Hepatocyte (in vitro differentiated cells): Measurements from ENCODE around the gene IGFBP7. TPM values are rescaled to one million over a fixed set of nuclear protein-coding genes. Genes with fewer than 3 reads are reported as not detected.

Source experiments
- DNase-seq: peaks from one replicate; pipeline ENCODE4 v3.0.0-alpha.2; 2016; ENCODE audit warnings: low spot score
- H2AFZ ChIP-seq: fragments of 200-600 bp; sonication (generic); 2 replicates; pipeline ENCODE4 v1.6.0; 2016; ENCODE audit warnings: antibody characterized with exemption, mild to moderate bottlenecking
- H3K27ac ChIP-seq: fragments of 200-600 bp; sonication (generic); 2 replicates; pipeline ENCODE4 v1.5.1; 2016; ENCODE audit warnings: mild to moderate bottlenecking
- H3K27me3 ChIP-seq: fragments of 200-600 bp; sonication (generic); 2 replicates; pipeline ENCODE4 v1.6.1; 2016
- H3K36me3 ChIP-seq: fragments of 200-600 bp; sonication (generic); replicated peaks from 2 replicates; pipeline ENCODE4 v1.5.1; 2016; ENCODE audit warnings: low read depth; ENCODE audit not compliant: insufficient read depth
- H3K4me1 ChIP-seq: fragments of 200-600 bp; sonication (generic); 2 replicates; pipeline ENCODE4 v1.5.1; 2016; ENCODE audit warnings: mild to moderate bottlenecking, moderate library complexity; ENCODE audit not compliant: insufficient read depth
- H3K4me2 ChIP-seq: fragments of 200-600 bp; sonication (generic); 2 replicates; pipeline ENCODE4 v1.6.0; 2016
- H3K4me3 ChIP-seq: fragments of 200-600 bp; sonication (generic); 2 replicates; pipeline ENCODE4 v1.5.1; 2016; ENCODE audit warnings: mild to moderate bottlenecking
- H3K79me2 ChIP-seq: fragments of 200-600 bp; sonication (generic); 2 replicates; pipeline ENCODE4 v1.6.0; 2017; ENCODE audit warnings: mild to moderate bottlenecking
- H3K9me2 ChIP-seq: fragments of 200-600 bp; sonication (generic); replicated peaks from 2 replicates; pipeline ENCODE4 v1.6.0; 2017; ENCODE audit warnings: mild to moderate bottlenecking; ENCODE audit not compliant: insufficient read depth
- H3K9me3 ChIP-seq: fragments of 200-600 bp; sonication (generic); 2 replicates; pipeline ENCODE4 v1.5.1; 2016; ENCODE audit warnings: low read depth, mild to moderate bottlenecking
- H4K20me1 ChIP-seq: fragments of 200-600 bp; sonication (generic); 2 replicates; pipeline ENCODE4 v1.6.0; 2016; ENCODE audit warnings: mild to moderate bottlenecking; ENCODE audit not compliant: insufficient read depth, poor library complexity, severe bottlenecking
- EZH2 ChIP-seq: fragments of 200-600 bp; sonication (generic); IDR thresholded peaks from 2 replicates; pipeline ENCODE4 v1.6.1; 2016; ENCODE audit warnings: antibody characterized with exemption, mild to moderate bottlenecking, borderline replicate concordance
- EZH2phosphoT487 ChIP-seq: fragments of 200-600 bp; sonication (generic); IDR thresholded peaks from one replicate; pipeline ENCODE4 v1.6.1; 2018; ENCODE audit warnings: antibody characterized with exemption, mild to moderate bottlenecking, low read depth, moderate library complexity; ENCODE audit not compliant: unreplicated experiment, severe bottlenecking
- WGBS: methylation state at CpG from one replicate; pipeline ENCODE4 v1.1.6; 2016; ENCODE audit warnings: low lambda C conversion rate; ENCODE audit errors: missing lambda C conversion rate; 5-methylcytosine and 5-hydroxymethylcytosine counted together
- polyA plus RNA-seq: library from polyadenylated mRNA; unstranded; fragments of >200 nt; fragmentation: Nextera tagmentation; extraction: Ambion mirVana; gene quantifications from 2 replicates; pipeline ENCODE4 v1.2.1, GENCODE V29; 2016
- total RNA-seq: library from RNA; depleted of rRNA; stranded (reverse); fragments of >200 nt; gene quantifications from 2 replicates; pipeline ENCODE4 v1.2.3, GENCODE V29; 2014
- TF ChIP-seq, protein P1 (sequence below): fragments of 200-600 bp; sonication (generic); IDR thresholded peaks from 2 replicates; pipeline ENCODE4 v1.5.1; 2016; ENCODE audit warnings: antibody characterized with exemption, mild to moderate bottlenecking; ENCODE audit not compliant: poor library complexity

Gene IGFBP7
- total and polyA plus RNA-seq, 2 experiments from 2014 or later: 73.4 to 122 TPM

DNA sequence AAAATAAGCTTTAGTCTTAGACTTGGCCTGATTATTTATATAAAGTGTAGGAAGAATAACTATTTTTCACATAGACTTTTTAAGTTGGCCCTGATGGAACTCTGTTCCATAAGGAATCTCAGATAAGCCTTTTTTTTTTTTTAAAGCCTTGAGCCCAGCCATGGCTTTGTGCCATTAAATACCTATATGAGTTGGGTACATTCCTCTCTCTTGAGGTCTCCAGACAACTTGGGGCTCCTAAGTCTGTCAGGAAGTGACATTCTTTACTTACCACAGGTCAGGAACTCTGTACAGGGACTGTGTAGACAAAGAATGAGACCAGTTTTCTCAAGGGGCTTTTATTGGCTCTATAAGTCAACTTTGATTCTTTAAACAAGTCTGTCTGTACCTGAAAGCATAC, 27.1 kb upstream of the IGFBP7 start:
- Histone ChIP-seq H3K4me2 (no peak overlapping the region), H3K36me3 (no peaks in the 10 kb centered on the region), H3K27me3 (no peaks in the 10 kb centered on the region), H3K9me3 (no peaks in the 10 kb centered on the region), H3K79me2 (no peaks in the 10 kb centered on the region), H2AFZ (no peak overlapping the region), H3K27ac (no peak overlapping the region), H3K9me2 (no peaks in the 10 kb centered on the region), H3K4me1 (no peaks in the 10 kb centered on the region), H3K4me3 (no peak overlapping the region), H4K20me1 (no peaks in the 10 kb centered on the region)
- DNase-seq: no peak
- TF ChIP-seq EZH2: no peak
- TF ChIP-seq, protein P1, sequence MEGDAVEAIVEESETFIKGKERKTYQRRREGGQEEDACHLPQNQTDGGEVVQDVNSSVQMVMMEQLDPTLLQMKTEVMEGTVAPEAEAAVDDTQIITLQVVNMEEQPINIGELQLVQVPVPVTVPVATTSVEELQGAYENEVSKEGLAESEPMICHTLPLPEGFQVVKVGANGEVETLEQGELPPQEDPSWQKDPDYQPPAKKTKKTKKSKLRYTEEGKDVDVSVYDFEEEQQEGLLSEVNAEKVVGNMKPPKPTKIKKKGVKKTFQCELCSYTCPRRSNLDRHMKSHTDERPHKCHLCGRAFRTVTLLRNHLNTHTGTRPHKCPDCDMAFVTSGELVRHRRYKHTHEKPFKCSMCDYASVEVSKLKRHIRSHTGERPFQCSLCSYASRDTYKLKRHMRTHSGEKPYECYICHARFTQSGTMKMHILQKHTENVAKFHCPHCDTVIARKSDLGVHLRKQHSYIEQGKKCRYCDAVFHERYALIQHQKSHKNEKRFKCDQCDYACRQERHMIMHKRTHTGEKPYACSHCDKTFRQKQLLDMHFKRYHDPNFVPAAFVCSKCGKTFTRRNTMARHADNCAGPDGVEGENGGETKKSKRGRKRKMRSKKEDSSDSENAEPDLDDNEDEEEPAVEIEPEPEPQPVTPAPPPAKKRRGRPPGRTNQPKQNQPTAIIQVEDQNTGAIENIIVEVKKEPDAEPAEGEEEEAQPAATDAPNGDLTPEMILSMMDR: no peak
- TF ChIP-seq EZH2phosphoT487: no peak

DNA sequence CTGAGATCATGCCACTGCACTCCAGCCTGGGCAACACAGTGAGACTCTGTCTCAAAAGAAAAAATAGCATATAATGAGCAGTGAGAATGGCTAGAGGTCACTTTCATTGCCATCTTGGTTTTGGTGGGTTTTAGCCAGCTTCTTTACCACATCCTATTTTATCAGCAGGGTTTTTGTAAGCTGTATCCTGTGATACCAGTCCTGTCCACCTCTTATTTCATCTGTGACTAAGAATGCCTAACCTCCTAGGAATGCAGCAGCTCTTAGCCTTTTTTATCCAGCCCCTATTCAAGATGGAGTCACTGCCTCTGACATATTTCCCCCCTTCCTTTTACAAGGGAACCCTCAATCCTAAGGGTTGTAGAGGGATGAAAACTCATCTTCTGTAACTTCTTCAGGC, 26.1 kb upstream of the IGFBP7 start:
- no peak overlapping the region for H3K4me2 ChIP-seq
- no peak for TF ChIP-seq EZH2
- TF ChIP-seq, protein P1: no peak
- no peak overlapping the region for H2AFZ ChIP-seq

DNA sequence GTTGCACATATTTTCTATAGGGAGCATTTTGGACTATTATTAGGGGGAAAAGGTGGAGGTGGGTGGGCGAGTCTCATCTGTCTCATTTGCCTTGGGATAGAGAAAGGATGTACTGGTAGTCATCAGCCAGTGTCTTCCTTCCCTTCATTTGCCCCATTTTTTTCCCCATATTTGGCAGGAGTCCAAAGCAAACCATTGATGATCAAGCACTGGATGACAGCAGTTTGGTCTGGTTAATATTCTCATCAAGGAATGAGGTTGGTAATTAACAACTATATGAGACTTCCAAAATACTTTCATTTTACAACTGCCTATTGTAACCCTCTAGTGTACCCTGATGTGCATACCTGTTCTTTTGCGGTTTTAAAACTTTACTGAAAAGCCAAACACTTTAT, 22.6 kb upstream of the IGFBP7 start:
- H3K36me3 ChIP-seq: no peaks in the 10 kb centered on the region
- H3K9me3 ChIP-seq: no peaks in the 10 kb centered on the region
- DNase-seq: no peak
- H2AFZ ChIP-seq: no peak overlapping the region
- no peaks in the 10 kb centered on the region for H4K20me1 ChIP-seq
- no peaks in the 10 kb centered on the region for H3K27me3 ChIP-seq
- no peak overlapping the region for H3K4me2 ChIP-seq
- TF ChIP-seq, protein P1: no peak
- TF ChIP-seq EZH2phosphoT487: no peak
- TF ChIP-seq EZH2: no peak
- no peaks in the 10 kb centered on the region for H3K4me1 ChIP-seq
- 58% methylated on average over 2 of the region's 2 CpGs for WGBS
- H3K9me2 ChIP-seq: no peaks in the 10 kb centered on the region
- no peaks in the 10 kb centered on the region for H3K79me2 ChIP-seq
- H3K27ac ChIP-seq: no peak overlapping the region
- H3K4me3 ChIP-seq: no peak overlapping the region

More for the DNA sequence above, 26.1 kb upstream of the IGFBP7 start:
- H3K79me2 ChIP-seq: no peaks in the 10 kb centered on the region
- no peak for DNase-seq
- H3K27me3 ChIP-seq: no peaks in the 10 kb centered on the region
- no peaks in the 10 kb centered on the region for H3K9me3 ChIP-seq
- H3K27ac ChIP-seq: no peak overlapping the region
- no peaks in the 10 kb centered on the region for H4K20me1 ChIP-seq
- H3K4me1 ChIP-seq: no peaks in the 10 kb centered on the region
- H3K9me2 ChIP-seq: no peaks in the 10 kb centered on the region
- H3K4me3 ChIP-seq: no peak overlapping the region
- no peaks in the 10 kb centered on the region for H3K36me3 ChIP-seq

DNA sequence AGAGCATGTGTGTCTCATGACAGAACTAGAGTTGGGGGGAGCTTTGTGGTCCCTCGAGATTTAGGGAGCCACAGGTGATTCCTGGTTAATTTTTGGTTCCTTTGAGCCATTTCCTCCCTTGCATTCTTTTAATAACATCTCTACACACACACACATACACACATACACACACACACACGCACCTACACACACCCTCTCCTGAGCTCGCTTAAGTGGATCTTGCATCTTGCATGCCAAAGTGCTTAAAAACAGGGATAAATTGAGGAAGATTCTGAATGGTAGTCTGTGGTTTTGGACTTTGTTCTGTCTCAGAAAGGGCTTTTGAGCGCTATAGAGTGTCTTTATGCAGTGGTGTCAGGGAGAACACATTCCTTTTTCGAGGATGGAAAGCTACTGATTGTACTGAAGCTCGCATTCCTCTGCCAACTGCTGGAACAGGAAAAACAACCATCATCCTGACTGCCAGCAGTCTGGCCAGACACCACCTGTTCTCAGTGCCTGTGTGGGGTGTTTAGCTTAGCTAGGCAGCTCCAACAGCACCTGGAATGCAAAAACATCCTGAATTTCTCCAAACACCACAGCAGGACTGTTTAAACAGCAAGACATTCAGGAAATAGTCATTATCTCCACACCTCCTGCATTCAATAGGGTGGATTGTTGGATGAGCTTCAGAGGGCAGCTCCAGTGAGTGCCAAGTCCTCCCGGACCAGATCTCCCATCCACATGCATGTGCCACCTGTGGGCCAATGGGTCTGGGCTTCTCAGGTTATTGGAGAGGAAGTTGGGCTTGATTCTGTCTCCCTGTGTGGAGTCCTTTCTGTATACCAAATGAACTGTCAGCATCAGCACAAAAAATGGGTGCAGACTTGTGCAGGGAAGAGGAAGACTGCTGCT, 21.9 kb upstream of the IGFBP7 start:
- no peak overlapping the region for H3K27ac ChIP-seq
- WGBS: 55% methylated on average over 7 of the region's 7 CpGs
- H3K4me3 ChIP-seq: no peak overlapping the region
- H3K9me3 ChIP-seq: no peaks in the 10 kb centered on the region
- H3K36me3 ChIP-seq: no peaks in the 10 kb centered on the region
- no peaks in the 10 kb centered on the region for H3K27me3 ChIP-seq
- no peak overlapping the region for H2AFZ ChIP-seq
- H3K9me2 ChIP-seq: no peaks in the 10 kb centered on the region
- peak; percentile 19 for DNase-seq
- peak overlapping the region; percentile 16 for H3K4me2 ChIP-seq
- TF ChIP-seq EZH2phosphoT487 (no peak), EZH2 (no peak)
- TF ChIP-seq, protein P1: no peak
- H3K4me1 ChIP-seq: no peaks in the 10 kb centered on the region
- no peaks in the 10 kb centered on the region for H3K79me2 ChIP-seq
- H4K20me1 ChIP-seq: no peaks in the 10 kb centered on the region
